Natural killer cell (primary cell): ENCODE results near the gene SPPL3. TPM values are rescaled to one million over a fixed set of nuclear protein-coding genes. Genes with fewer than 3 reads are reported as not detected.

Experiments used
- ATAC-seq, 3 donors: fragments of 150-1000 bp in 2 of 3; fragments of 200-7000 bp in 1 of 3; cut with Tn5 transposase; 1 replicate in 1 of 3; 2 replicates in 2 of 3; pipeline ENCODE4 v1.10.0; 2021; ENCODE audit warnings: mild to moderate bottlenecking in 2 of 3, moderate library complexity in 2 of 3
- DNase-seq, 2 donors: peaks; one replicate each; pipeline versions ENCODE4 v3.0.0 to v3.0.0-alpha.2; 2013 to 2021; ENCODE audit warnings: mixed read lengths in 1 of 2
- H3K27ac ChIP-seq: one replicate; pipeline ENCODE4 v1.5.1; 2013; ENCODE audit warnings: mild to moderate bottlenecking, low read length
- H3K27me3 ChIP-seq: one replicate; pipeline ENCODE4 v1.6.1; 2013; ENCODE audit warnings: low read length; ENCODE audit not compliant: control insufficient read depth, insufficient read depth
- H3K36me3 ChIP-seq: one replicate; pipeline ENCODE4 v1.6.1; 2013; ENCODE audit warnings: low read length; ENCODE audit not compliant: control insufficient read depth, insufficient read depth
- H3K4me1 ChIP-seq: one replicate; pipeline ENCODE4 v1.6.1; 2013; ENCODE audit warnings: low read length; ENCODE audit not compliant: control insufficient read depth, insufficient read depth
- H3K4me3 ChIP-seq: one replicate; pipeline ENCODE4 v1.5.1; 2013; ENCODE audit warnings: low read length
- H3K9me3 ChIP-seq: one replicate; pipeline ENCODE4 v1.6.1; 2013; ENCODE audit warnings: low read length; ENCODE audit not compliant: control insufficient read depth, insufficient read depth
- H3K27ac Mint-ChIP-seq, 2 donors: one replicate each; pipeline ENCODE4 v1.8.0; 2022; ENCODE audit warnings: mild to moderate bottlenecking in 2 of 2, mixed read lengths in 2 of 2, moderate library complexity in 1 of 2
- H3K27me3 Mint-ChIP-seq, 2 donors: one replicate each; pipeline ENCODE4 v1.8.0; 2022; ENCODE audit warnings: low read depth in 2 of 2, mixed read lengths in 2 of 2
- H3K36me3 Mint-ChIP-seq: one replicate; pipeline ENCODE4 v1.8.0; 2022; ENCODE audit warnings: mixed read lengths
- H3K4me1 Mint-ChIP-seq, 2 donors: one replicate each; pipeline ENCODE4 v1.8.0; 2022; ENCODE audit warnings: mixed read lengths in 2 of 2
- H3K4me3 Mint-ChIP-seq: one replicate; pipeline ENCODE4 v1.8.0; 2022; ENCODE audit warnings: mild to moderate bottlenecking, moderate library complexity, mixed read lengths
- H3K9me3 Mint-ChIP-seq, 2 donors: one replicate each; pipeline ENCODE4 v1.8.0; 2022; ENCODE audit warnings: mixed read lengths in 2 of 2
- CTCF ChIP-seq: fragments of 200-600 bp; IDR thresholded peaks from one replicate; pipeline ENCODE4 v1.8.0; 2022; ENCODE audit warnings: antibody characterized with exemption
- WGBS: methylation state at CpG from one replicate; pipeline ENCODE4 v1.1.7; 2013; ENCODE audit warnings: missing lambda C conversion rate; ENCODE audit not compliant: insufficient coverage; 5-methylcytosine and 5-hydroxymethylcytosine counted together
- intact Hi-C: fragments of 100-400 bp; cut with micrococcal nuclease; formaldehyde crosslinking; loops from one replicate; pipeline ENCODE4 v1.14.2; 2022
- total RNA-seq, 4 donors: library from RNA; stranded (reverse); fragments of 120-200 nt in 1 of 4; gene quantifications; one replicate each; pipeline versions ENCODE4 v1.2.3 to v1.2.4, GENCODE V29; 2013 to 2022

Gene SPPL3
- total RNA-seq, 3 donors from 2014 or later (not counting 1 experiment from before 2014, with no cell fraction given), result 31.5 to 40.2 (median 39.9) TPM

- H3K4me3 Mint-ChIP-seq, result no peak overlapping the region
- H3K27me3 Mint-ChIP-seq, result no peaks in the 10 kb centered on the region
- peaks cover 16 to 32% of the 10 kb centered on the region in 2 donors for H3K4me1 Mint-ChIP-seq
- H3K27ac ChIP-seq, result no peak overlapping the region
- H3K36me3 ChIP-seq, result peaks cover 28% of the 10 kb centered on the region
- DNase-seq (peak in 1 of 2 donors; percentile 19), ATAC-seq (peak in 1 of 3 donors; percentile 31)
- H3K36me3 Mint-ChIP-seq, result no peaks in the 10 kb centered on the region
- no peaks in the 10 kb centered on the region for H3K9me3 Mint-ChIP-seq
- H3K4me3 ChIP-seq, result no peak overlapping the region
- peak overlapping the region; percentile 70 to 75 for H3K27ac Mint-ChIP-seq
- TF ChIP-seq CTCF, result no peak
- WGBS, result 67% methylated on average over 6 of the region's 6 CpGs
- H3K9me3 ChIP-seq, result no peaks in the 10 kb centered on the region
- intact Hi-C loops, result no loop called here
- no peaks in the 10 kb centered on the region for H3K27me3 ChIP-seq
- no peaks in the 10 kb centered on the region for H3K4me1 ChIP-seq
Observed at GRCh38 chr12:120783197-120783596, 121.0 kb downstream of the SPPL3 start.

GRCh38 chr12:120775862-120776552 lies 128.2 kb downstream of the SPPL3 start:
- 94% methylated on average over 7 of the region's 7 CpGs for WGBS
- Mint-ChIP-seq H3K36me3 (no peaks in the 10 kb centered on the region), H3K4me1 (peaks cover 27 to 32% of the 10 kb centered on the region in 2 donors), H3K9me3 (no peaks in the 10 kb centered on the region), H3K27ac (peak overlapping the region in 1 of 2 donors; percentile 37), H3K27me3 (no peaks in the 10 kb centered on the region), H3K4me3 (no peak overlapping the region)
- peaks cover 14% of the 10 kb centered on the region for H3K36me3 ChIP-seq
- intact Hi-C loops, result no loop called here
- no peak overlapping the region for H3K4me3 ChIP-seq
- ATAC-seq (no peak), DNase-seq (no peak)
- TF ChIP-seq CTCF, result no peak
- no peaks in the 10 kb centered on the region for H3K9me3 ChIP-seq
- no peaks in the 10 kb centered on the region for H3K27me3 ChIP-seq
- no peak overlapping the region for H3K27ac ChIP-seq
- H3K4me1 ChIP-seq, result peaks cover 15% of the 10 kb centered on the region

- H3K36me3 Mint-ChIP-seq, result no peaks in the 10 kb centered on the region
- intact Hi-C loops, result no loop called here
- Histone ChIP-seq H3K36me3 (peaks cover 13% of the 10 kb centered on the region), H3K27me3 (no peaks in the 10 kb centered on the region), H3K9me3 (no peaks in the 10 kb centered on the region), H3K4me3 (no peak overlapping the region), H3K27ac (no peak overlapping the region), H3K4me1 (peaks cover 16% of the 10 kb centered on the region)
- DNase-seq, result no peak
- H3K9me3 Mint-ChIP-seq, result no peaks in the 10 kb centered on the region
- peak overlapping the region; percentile 17 to 72 for H3K27ac Mint-ChIP-seq
- H3K27me3 Mint-ChIP-seq, result no peaks in the 10 kb centered on the region
- 66% methylated on average over 6 of the region's 7 CpGs for WGBS
- peak overlapping the region; percentile 29 for H3K4me3 Mint-ChIP-seq
- TF ChIP-seq CTCF, result no peak
- H3K4me1 Mint-ChIP-seq, result peaks cover 35 to 38% of the 10 kb centered on the region in 2 donors
- peak; percentile 52 to 80 (median 63) for ATAC-seq
Observed at GRCh38 chr12:120774169-120774916, 129.8 kb downstream of the SPPL3 start.
